GM10266 (cell line): ENCODE results near the gene SCN4B.
A peak's percentile ranks its signal among the peaks of the same experiment; 100 is the strongest.
"Not testable (repeated sequence)": the region's sequence is repeated elsewhere in the genome, so short reads cannot be mapped to it uniquely, and the experiment has no call there.

Experiments used
- DNase-seq: peaks from one replicate; pipeline ENCODE4 v3.0.0; 2012; ENCODE audit errors: extremely low spot score
- CTCF ChIP-seq: IDR thresholded peaks from 2 replicates; pipeline ENCODE4 v1.5.1; 2012; ENCODE audit warnings: mild to moderate bottlenecking, low read depth; ENCODE audit not compliant: control insufficient read depth, insufficient read depth; ENCODE audit errors: missing control alignments

SCN4B gene

GRCh38 chr11:118194835-118195627 is 42.4 kb upstream of the SCN4B start:
- TF ChIP-seq CTCF, result no peak
- no peak for DNase-seq

- no peak for TF ChIP-seq CTCF
- DNase-seq, result peak; percentile 49
Measured at GRCh38 chr11:118193910-118194566, 41.4 kb upstream of the SCN4B start.

GRCh38 chr11:118192817-118193216 is 40.2 kb upstream of the SCN4B start:
- DNase-seq, result not testable (repeated sequence)

GRCh38 chr11:118190942-118191506 is 38.4 kb upstream of the SCN4B start:
- DNase-seq, result not testable (repeated sequence)

- DNase-seq, result no peak
- no peak for TF ChIP-seq CTCF
Measured at GRCh38 chr11:118186346-118187107, 33.9 kb upstream of the SCN4B start.

GRCh38 chr11:118184784-118185579 is 32.4 kb upstream of the SCN4B start:
- no peak for DNase-seq
- no peak for TF ChIP-seq CTCF

GRCh38 chr11:118183691-118184090 is 31.1 kb upstream of the SCN4B start:
- DNase-seq, result not testable (repeated sequence)

- DNase-seq, result no peak
- no peak for TF ChIP-seq CTCF
Measured at GRCh38 chr11:118180300-118180703, 27.7 kb upstream of the SCN4B start.
